Measurements from ENCODE around the gene PPP3CB.
"Not testable (repeated sequence)": the region's sequence is repeated elsewhere in the genome, so short reads cannot be mapped to it uniquely, and the experiment has no call there.

The PPP3CB gene

DNA sequence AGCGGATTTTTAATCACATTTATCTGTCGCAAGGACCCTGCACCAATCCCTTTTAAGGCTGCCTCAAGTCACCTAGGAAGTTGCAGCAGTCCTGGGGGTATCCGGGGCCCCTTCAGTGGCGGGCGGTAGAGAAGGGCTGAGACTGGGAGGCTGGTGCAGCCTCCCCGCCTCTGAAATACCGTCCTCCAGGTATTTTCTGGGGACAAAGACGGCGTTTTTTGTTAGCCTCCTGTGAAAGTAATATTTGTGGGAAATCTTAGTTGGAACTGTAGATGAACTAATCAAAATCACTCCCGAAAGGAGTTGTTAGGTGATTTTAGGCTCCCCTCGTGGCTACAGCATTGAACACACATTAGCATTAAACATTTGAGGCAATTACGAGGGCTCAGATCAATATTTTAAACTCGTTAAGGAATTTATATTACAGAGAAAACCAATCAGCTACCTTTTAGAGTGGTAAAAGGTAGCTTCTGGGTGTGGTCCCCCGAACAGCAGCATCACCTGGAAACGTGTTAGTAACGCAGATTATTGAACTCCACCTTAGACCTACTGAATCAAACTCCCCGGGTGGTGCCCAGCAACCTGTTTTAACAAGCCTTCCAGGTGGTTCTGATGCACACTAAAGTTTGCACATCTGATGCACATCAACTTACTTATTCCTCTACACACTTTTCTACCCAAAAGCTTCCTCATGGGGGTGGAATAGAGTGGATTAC lies 81.4 kb downstream of the PPP3CB start:
- DNase-seq (ENCODE audit: low spot score) = peak; percentile 3

DNA sequence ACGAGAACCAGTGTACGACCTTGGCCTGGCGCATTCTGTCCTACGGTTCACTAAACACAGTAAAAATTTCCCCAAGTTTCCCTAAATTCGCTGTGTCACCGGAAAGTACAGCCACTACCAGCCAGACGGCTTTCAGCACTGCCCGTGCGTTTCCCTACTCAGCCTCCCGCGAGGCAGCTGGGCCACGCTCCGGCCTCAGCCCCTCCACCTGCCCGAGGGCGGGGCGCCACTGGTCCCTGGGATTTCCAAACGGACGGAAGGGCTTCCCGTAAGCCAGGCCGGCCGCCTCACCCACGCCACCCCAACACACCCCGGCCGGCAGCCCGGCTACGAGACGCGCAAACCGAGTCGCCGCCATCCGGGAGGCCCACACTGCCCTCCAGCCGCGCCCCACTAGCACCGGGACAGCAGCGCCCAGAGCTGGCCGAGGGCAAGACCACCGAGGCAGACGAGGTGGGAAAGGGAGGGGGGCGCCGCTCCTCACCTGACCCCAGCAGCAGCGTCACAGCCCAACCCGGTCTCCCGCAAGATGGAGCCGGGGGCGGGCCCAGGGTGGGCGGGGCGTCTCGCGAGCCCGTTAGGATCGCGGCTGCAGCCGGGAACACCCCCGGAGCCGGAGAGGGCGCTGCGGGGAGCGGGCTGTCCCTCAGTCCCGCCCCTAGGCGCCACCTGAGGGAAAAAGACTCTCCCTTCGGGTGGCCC lies 82.1 kb downstream of the PPP3CB start, which contains the start of gene ANXA7:
ANXA7 (minus strand) TSS at position 531 of the 702 bp plus-strand sequence. CDS start 13,202 bp downstream, outside the sequence.
- peak; percentile 85 for DNase-seq (ENCODE audit: low spot score)

GRCh38 chr10:73413108-73413527 lies 82.7 kb downstream of the PPP3CB start:
- peak; percentile 67 for DNase-seq (ENCODE audit: low spot score)

DNA sequence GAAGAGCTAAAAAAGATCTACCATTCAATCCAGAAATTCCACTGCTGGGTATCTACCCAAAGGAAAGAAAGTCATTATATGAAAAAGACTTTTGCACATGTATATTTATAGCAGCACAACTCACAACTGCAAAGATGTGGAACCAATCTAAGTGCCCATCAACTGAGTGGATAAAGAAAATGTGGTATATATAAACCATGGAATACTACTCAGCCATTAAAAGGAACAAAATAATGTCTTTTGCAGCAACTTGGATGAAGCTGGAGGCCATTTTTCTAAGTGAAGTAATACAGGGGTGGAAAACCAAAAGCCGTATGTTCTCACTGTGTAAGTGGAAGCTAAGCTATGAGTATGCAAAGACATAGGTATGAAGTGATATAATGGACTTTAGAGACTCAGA lies 84.9 kb downstream of the PPP3CB start:
- no peak for DNase-seq (ENCODE audit: low spot score)

- no peak for DNase-seq (ENCODE audit: low spot score)
These were observed 86.8 kb downstream of the PPP3CB start for GRCh38 chr10:73408978-73409521.

DNA sequence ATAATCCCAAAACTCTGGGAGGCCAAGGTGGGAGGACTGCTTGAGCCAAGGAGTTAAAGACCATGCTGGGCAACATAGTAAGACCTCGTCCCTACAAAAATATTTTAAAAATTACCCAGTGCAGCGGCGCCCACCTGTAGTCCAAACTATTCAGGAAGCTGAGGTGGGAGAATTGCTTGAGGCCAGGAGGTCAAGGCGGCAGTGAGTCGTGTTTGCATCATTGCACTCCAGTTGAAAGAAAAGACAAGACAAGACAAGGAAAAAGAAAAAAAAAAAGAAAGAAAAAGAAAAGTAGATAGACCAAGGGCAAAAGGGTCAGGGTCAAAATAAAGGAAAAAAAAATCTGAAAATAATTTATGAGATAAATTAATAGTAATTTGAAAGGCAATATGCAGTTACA lies 87.8 kb downstream of the PPP3CB start:
- DNase-seq (ENCODE audit: low spot score) = no peak

- DNase-seq (ENCODE audit: low spot score) = no peak
These were observed 88.3 kb downstream of the PPP3CB start for GRCh38 chr10:73407495-73407894.

- no peak for DNase-seq (ENCODE audit: low spot score)
These were observed 89.0 kb downstream of the PPP3CB start for GRCh38 chr10:73406846-73407245.

DNA sequence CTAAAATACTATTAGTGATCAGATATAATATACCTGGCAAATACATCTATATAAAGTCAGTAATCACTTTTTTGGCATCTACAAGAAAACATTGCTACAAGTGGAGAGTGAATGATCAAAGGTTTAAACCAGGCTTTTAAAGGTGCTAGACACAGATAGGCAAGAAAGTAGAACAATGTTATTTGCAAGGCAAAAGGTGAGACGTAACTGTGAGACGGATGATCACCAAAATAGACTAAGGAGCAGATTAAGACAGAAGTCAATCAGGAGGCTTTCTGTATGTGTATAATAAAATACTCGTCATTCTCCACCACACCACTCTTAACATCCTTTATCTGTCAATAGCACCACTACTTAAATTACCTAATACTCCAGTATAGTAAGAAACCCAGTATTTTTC lies 90.3 kb downstream of the PPP3CB start:
- DNase-seq (ENCODE audit: low spot score) = no peak

DNA sequence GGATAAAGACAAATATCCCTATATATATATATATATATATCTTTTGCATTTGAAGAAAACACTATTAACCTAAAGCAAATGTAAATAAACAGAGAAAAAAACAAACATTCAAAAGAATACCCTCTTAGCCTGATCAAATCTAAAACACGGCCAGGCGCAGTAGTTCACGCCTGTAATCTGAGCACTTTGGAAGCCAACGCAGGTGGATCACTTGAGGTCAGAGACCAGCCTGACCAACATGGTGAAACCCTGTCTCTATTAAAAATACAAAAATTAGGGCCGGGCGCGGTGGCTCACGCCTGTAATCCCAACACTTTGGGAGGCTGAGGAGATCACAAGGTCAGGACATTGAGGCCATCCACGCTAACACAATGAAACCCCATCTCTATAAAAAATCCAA lies 91.1 kb downstream of the PPP3CB start:
- DNase-seq (ENCODE audit: low spot score) = no peak

DNA sequence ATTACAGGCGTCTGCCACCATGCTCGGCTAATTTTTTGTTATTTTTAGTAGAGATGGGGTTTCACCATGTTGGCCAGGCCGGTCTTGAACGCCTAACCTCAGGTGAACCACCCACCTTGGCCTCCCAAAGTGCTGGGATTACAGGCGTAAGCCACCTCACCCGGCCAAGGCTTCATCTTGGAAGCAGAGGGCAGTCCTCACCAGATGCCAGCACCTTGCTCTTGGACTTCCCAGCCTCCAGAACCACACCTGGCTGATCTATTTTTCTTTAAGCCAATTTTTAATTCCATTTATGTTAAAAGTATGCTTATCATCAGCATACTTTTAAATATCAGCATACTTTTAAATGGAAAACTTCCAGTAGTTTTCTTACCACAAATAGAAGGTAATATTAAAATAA lies 94.2 kb downstream of the PPP3CB start:
- no peak for DNase-seq (ENCODE audit: low spot score)

- DNase-seq (ENCODE audit: low spot score) = no peak
These were observed 96.8 kb downstream of the PPP3CB start for GRCh38 chr10:73399063-73399462.

- DNase-seq (ENCODE audit: low spot score) = no peak
These were observed 97.8 kb downstream of the PPP3CB start for GRCh38 chr10:73398024-73398423.

- DNase-seq (ENCODE audit: low spot score) = not testable (repeated sequence)
These were observed 101.5 kb downstream of the PPP3CB start for GRCh38 chr10:73394325-73394724.

DNA sequence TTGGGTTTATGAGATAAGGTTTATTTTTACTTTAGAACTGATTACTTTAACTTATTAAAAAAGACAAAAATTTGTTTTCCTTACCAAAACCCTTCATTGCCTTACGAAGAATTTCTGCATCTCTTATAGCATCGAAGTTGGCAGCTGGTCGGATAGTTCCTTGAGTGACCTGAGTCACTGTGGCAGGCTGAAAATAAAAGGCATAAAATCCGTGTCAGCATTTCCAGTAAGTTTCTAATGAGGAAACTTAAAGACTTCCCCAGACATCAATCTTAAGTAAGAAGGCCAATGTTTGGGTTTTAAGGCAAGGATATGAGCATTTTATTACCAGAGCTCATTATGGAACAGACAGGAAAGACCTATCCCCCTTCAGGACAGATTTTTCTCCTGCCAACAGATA lies 107.6 kb downstream of the PPP3CB start:
- DNase-seq (ENCODE audit: low spot score) = no peak

DNA sequence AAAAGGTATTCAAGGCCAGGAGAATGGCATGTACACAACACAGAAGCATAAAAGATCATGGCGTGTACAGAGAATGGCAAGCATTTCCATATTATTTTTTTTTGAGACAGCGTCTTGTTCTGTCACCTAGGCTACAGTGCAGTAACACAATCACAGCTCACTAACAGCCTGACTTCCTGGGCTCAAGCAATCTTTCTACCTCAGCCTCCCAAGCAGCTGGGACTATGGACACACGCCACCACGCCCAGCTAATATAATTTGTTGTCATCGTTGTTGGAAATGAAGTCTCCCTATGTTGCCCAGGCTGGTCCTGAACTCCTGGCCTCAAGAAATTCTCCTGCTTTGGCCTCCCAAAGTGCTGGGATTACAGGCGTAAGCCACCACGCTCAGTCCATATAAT lies 109.2 kb downstream of the PPP3CB start:
- DNase-seq (ENCODE audit: low spot score) = no peak

All from NAMALWA (cell line).